ENCODE data around the gene LGSN.
"Not testable (repeated sequence)": the region's sequence is repeated elsewhere in the genome, so short reads cannot be mapped to it uniquely, and the experiment has no call there.

The LGSN gene

GRCh38 chr6:63245420-63245819 lies 74.4 kb downstream of the LGSN start:
- no peak for DNase-seq (ENCODE audit: low spot score)

- no peak for DNase-seq (ENCODE audit: low spot score)
Observed at GRCh38 chr6:63236398-63236817, 83.4 kb downstream of the LGSN start.

GRCh38 chr6:63230511-63230910 lies 89.3 kb downstream of the LGSN start:
- not testable (repeated sequence) for DNase-seq (ENCODE audit: low spot score)

GRCh38 chr6:63230027-63230426 lies 89.8 kb downstream of the LGSN start:
- DNase-seq (ENCODE audit: low spot score) = not testable (repeated sequence)

GRCh38 chr6:63227928-63228894 lies 91.6 kb downstream of the LGSN start:
- DNase-seq (ENCODE audit: low spot score) = not testable (repeated sequence)

GRCh38 chr6:63225987-63226386 lies 93.8 kb downstream of the LGSN start:
- not testable (repeated sequence) for DNase-seq (ENCODE audit: low spot score)

Small RNA genes lying within 50 kb of the gene (small RNA-seq; reads per million reads assigned to genes)
- gene SPTLC1P3 = 0 reads per million in 2 experiments
